Natural killer cell treated with Interleukin-12 subunit alpha and Interleukin-12 subunit beta and Interleukin-15 and Interleukin-18, amount 100 ng/mL, for 72 hours (primary cell): ENCODE data around the gene SH3D19. TPM values are rescaled to one million over a fixed set of nuclear protein-coding genes. Genes with fewer than 3 reads are reported as not detected.
"Not testable (repeated sequence)": the region's sequence is repeated elsewhere in the genome, so short reads cannot be mapped to it uniquely, and the experiment has no call there.

ENCODE experiments used
- ATAC-seq, 2 donors: fragments of 150-1000 bp; cut with Tn5 transposase in 1 of 2; sonication (Bioruptor Pico), chemical (Tn5 transposase) in 1 of 2; 2 replicates each; pipeline ENCODE4 v1.10.0; 2021
- DNase-seq: peaks from one replicate; pipeline ENCODE4 v3.0.0; 2022; ENCODE audit warnings: low spot score
- H3K27ac Mint-ChIP-seq, 2 donors: 1 replicate in 1 of 2; 2 replicates in 1 of 2; pipeline ENCODE4 v1.8.0; 2022; ENCODE audit warnings: mixed read lengths in 2 of 2, mild to moderate bottlenecking in 1 of 2, moderate library complexity in 1 of 2
- H3K27me3 Mint-ChIP-seq, 2 donors: 1 replicate in 1 of 2; 2 replicates in 1 of 2; pipeline ENCODE4 v1.8.0; 2022; ENCODE audit warnings: mixed read lengths in 2 of 2
- H3K36me3 Mint-ChIP-seq: one replicate; pipeline ENCODE4 v1.8.0; 2022; ENCODE audit warnings: mixed read lengths
- H3K4me1 Mint-ChIP-seq, 2 donors: 1 replicate in 1 of 2; 2 replicates in 1 of 2; pipeline ENCODE4 v1.8.0; 2022; ENCODE audit warnings: low read depth in 2 of 2, mixed read lengths in 2 of 2, mild to moderate bottlenecking in 1 of 2
- H3K4me3 Mint-ChIP-seq: one replicate; pipeline ENCODE4 v1.8.0; 2022; ENCODE audit warnings: mixed read lengths
- H3K9me3 Mint-ChIP-seq: 2 replicates; pipeline ENCODE4 v1.8.0; 2022; ENCODE audit warnings: mixed read lengths
- total RNA-seq, 2 donors: library from RNA; stranded (reverse); gene quantifications; one replicate each; pipeline ENCODE4 v1.2.3, GENCODE V29; 2022

SH3D19 gene
- total RNA-seq, 2 donors from 2014 or later = not detected

DNA sequence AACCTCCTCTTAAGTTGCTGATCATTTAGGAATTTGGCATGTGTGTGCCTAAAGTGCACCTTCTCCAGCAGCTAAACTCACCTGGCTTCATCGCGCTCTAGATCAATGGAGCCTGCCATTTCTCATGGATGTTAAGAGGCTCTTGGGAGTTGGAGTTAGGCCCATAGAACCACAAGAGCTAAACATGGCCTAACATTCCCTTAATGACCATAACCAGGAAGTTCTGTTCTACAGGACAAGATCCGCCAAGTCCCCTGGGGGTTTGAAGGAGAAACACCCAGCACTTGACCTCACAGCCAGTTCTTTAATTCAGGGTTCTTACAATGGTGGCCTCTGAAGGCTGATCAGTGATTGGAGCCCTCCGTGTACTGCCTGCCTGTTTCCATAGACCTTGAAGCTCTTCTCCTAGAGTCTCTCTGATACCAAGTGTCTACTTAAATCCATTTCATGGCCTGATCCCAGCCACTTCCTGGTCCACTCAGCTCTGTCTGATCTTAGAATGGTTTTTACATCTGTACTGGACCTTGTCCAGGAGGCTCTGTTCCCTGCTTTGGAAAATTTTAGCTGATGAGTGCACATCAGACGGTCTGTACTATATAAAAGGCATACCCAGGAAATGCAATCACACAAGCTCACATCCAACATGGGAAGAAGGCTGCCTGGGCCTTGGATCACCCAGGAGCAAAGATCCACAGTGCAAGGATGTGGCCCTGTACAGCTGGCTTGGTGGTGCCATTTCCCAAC, 180.9 kb downstream of the SH3D19 start:
- Mint-ChIP-seq H3K27me3 (peaks cover 0 to 7% of the 10 kb centered on the region in 2 donors), H3K4me1 (no peaks in the 10 kb centered on the region), H3K27ac (no peak overlapping the region), H3K4me3 (no peak overlapping the region), H3K9me3 (no peaks in the 10 kb centered on the region), H3K36me3 (no peaks in the 10 kb centered on the region)
- ATAC-seq (peak in 1 of 2 donors; percentile 40), DNase-seq (no peak)

DNA sequence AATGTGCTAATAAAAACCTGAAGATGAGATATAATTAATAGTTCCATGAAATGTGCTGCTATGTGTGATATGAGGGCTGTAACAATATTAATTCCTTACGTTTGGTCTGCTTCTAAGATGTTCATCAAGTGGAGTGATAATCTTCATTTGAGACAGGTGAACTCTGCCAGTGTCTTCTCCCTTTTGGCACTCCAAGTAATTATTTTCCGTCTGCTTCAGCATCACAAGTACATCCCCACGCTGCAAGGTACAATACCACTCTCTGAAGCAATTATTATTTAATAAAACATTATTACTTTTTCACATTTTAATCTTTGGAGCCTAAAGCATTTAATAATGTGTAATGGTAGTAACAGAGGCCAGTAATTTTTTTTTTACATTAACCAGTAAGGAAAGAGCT, 181.6 kb downstream of the SH3D19 start:
- Mint-ChIP-seq H3K27ac (no peak overlapping the region), H3K4me1 (no peaks in the 10 kb centered on the region), H3K4me3 (no peak overlapping the region), H3K27me3 (peaks cover 0 to 7% of the 10 kb centered on the region in 2 donors), H3K9me3 (no peaks in the 10 kb centered on the region), H3K36me3 (no peaks in the 10 kb centered on the region)
- ATAC-seq = no peak
- DNase-seq = no peak

DNA sequence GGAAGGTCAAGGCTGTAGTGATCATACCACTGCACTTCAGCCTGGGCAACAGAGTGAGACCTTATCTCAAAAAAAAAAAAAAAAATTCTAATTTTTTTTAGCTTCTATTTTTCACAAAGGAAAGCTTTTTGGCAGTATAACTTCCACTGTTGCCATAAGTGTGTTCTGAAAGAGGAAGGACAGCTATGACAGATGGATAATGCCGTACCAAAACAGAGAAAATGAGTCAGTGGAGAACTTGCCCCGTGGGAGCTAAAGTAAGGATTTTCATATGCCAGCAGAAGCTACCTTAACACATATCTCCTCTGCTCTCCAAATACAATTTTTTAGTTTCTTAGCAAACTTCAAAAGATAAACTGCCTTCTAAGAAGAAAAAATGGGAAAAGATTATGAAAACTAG, 182.2 kb downstream of the SH3D19 start:
- no peak for ATAC-seq

DNA sequence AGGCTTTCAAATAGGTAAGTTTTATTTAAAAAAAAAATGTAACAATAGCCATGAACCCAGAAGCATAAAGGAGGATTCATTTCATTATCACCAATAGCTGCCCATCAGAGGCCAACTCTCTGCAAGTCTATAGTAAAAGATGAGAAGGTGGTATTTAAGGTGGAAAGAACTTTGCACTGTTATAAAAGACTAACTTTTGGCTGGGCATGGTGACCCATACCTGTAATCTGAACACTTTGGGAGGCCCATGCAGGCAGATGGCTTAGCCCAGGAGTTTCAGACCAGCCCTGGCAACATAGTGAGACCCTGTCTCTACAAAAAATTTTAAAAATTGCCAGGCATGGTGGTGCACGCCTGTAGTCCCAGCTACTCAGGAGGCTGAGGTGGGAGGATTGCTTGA, 182.6 kb downstream of the SH3D19 start:
- no peak for DNase-seq
- H3K27me3 Mint-ChIP-seq = peaks cover 0 to 7% of the 10 kb centered on the region in 2 donors
- no peaks in the 10 kb centered on the region for H3K9me3 Mint-ChIP-seq
- ATAC-seq = no peak
- no peaks in the 10 kb centered on the region for H3K36me3 Mint-ChIP-seq
- H3K4me1 Mint-ChIP-seq = no peaks in the 10 kb centered on the region
- H3K4me3 Mint-ChIP-seq = no peak overlapping the region
- no peak overlapping the region for H3K27ac Mint-ChIP-seq

More for the DNA sequence above, 182.2 kb downstream of the SH3D19 start:
- H3K9me3 Mint-ChIP-seq = no peaks in the 10 kb centered on the region
- H3K27me3 Mint-ChIP-seq = peaks cover 0 to 7% of the 10 kb centered on the region in 2 donors
- no peaks in the 10 kb centered on the region for H3K4me1 Mint-ChIP-seq
- H3K27ac Mint-ChIP-seq = no peak overlapping the region
- no peaks in the 10 kb centered on the region for H3K36me3 Mint-ChIP-seq
- H3K4me3 Mint-ChIP-seq = no peak overlapping the region
- no peak for DNase-seq

DNA sequence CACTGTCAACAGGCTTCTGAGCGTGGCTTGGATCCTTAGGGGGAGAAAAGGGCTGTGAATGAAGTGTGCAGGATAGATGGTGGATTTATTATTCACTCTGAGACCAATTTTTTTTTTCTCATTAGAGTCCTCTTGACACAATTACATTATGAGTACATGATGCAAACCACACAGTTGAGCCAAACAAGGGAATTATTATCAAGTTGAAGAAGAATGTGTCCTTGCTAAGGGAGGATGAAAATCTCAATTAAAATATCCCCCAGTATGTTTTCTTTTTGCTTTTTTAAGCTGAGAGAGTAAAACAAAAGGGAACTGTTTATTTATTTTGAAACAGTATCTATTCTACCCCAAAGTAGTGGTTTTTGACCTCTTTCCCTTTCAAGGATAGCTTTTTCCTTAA, 185.6 kb downstream of the SH3D19 start:
- no peak overlapping the region for H3K27ac Mint-ChIP-seq
- H3K36me3 Mint-ChIP-seq = no peaks in the 10 kb centered on the region
- H3K4me1 Mint-ChIP-seq = no peaks in the 10 kb centered on the region
- no peak overlapping the region for H3K4me3 Mint-ChIP-seq
- no peaks in the 10 kb centered on the region for H3K27me3 Mint-ChIP-seq
- ATAC-seq = no peak
- H3K9me3 Mint-ChIP-seq = no peaks in the 10 kb centered on the region
- no peak for DNase-seq

DNA sequence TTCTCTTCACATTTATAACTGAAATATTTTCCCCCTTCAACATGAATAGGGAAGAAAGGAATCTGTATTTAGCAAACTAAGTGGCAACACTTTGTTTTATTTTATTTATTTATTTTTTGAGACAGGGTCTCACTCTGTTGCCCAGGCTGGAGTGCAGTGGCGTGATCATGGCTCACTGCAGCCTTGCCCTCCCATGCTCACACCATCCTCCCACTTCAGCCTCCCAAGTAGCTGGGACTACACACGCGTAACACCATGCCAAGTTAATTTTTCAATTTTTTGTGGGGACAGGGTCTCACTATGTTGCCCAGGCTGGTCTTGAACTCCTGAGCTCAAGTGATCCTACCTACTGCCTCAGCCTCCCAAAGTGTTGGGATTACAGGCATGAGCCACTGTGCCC, 189.4 kb downstream of the SH3D19 start:
- not testable (repeated sequence) for H3K9me3 Mint-ChIP-seq, H3K27me3 Mint-ChIP-seq, H3K4me3 Mint-ChIP-seq, H3K4me1 Mint-ChIP-seq, H3K27ac Mint-ChIP-seq, H3K36me3 Mint-ChIP-seq, DNase-seq, ATAC-seq

DNA sequence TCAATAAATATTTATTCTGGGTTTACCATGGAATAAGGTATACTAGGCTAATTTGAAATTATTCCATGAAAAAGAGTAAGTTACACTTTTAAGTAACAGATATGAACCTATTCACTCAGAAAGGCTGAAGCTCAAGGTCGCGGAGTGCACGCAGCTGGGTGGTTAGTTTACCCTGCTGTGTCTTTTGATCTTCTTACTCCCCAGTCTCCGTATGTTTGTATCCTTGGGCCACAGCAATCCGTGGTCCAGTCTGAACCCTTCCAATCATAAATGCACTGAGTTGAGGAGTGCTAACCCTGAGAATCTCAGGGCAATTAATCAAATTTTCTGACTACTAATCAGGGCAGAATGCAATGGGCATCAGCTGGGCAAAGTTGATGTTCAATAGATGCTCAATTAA, 192.1 kb downstream of the SH3D19 start:
- Mint-ChIP-seq H3K27ac (no peak overlapping the region), H3K9me3 (no peaks in the 10 kb centered on the region), H3K4me3 (no peak overlapping the region), H3K36me3 (no peaks in the 10 kb centered on the region), H3K27me3 (peaks cover 2 to 7% of the 10 kb centered on the region in 2 donors), H3K4me1 (no peaks in the 10 kb centered on the region)
- ATAC-seq (no peak), DNase-seq (no peak)

DNA sequence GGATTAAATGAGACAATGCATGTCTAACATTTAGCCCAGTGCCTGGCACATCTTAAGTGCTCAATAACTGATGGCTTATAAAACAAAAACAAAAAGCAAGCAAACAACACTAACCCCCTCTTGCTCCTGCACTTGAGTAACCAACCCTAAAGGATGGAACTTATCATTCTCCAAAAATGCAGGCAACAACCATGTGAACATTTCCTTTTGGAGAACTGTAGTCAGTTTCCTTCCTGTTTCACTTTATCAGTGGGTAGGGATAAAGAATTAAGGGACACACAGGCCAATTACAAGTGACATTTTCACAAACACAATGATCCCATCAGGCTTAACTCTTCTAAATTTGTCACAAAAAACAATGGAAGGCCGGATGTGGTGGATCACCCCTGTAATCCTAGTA, 195.6 kb downstream of the SH3D19 start:
- no peaks in the 10 kb centered on the region for H3K9me3 Mint-ChIP-seq
- no peak overlapping the region for H3K4me3 Mint-ChIP-seq
- no peaks in the 10 kb centered on the region for H3K36me3 Mint-ChIP-seq
- ATAC-seq (no peak), DNase-seq (no peak)
- no peaks in the 10 kb centered on the region for H3K4me1 Mint-ChIP-seq
- no peak overlapping the region for H3K27ac Mint-ChIP-seq
- H3K27me3 Mint-ChIP-seq = peaks cover 2 to 7% of the 10 kb centered on the region in 2 donors

DNA sequence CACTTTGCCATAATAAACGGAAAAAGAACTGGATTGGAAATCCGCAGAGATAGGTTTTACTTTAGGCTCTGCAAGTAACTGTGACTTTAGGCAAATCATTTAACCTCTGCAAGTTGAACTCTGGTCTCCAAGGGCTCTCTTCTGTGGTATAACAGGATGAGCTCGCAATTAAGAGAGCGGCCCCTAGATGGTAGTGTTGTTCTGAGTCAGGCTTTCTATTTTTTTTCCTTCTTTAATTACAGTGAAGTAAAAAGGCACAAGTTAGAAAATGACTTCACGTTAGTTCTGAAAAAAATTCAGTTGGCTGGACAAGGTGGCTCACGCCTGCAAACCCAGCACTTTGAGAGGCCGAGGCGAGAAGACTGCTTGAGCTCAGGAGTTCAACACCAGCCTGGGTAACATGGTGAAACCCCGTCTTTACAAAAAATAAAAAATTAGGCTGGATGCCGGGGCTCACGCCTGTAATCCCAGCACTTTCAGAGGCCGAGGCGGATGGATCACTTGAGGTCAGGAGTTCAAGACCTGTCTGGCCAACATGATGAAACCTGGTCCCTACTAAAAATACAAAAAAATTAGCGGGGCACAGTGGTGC, 207.9 kb downstream of the SH3D19 start:
- no peaks in the 10 kb centered on the region for H3K27me3 Mint-ChIP-seq
- DNase-seq (no peak), ATAC-seq (peak; percentile 57 to 72)
- H3K9me3 Mint-ChIP-seq = no peaks in the 10 kb centered on the region
- H3K27ac Mint-ChIP-seq = no peak overlapping the region
- H3K36me3 Mint-ChIP-seq = no peaks in the 10 kb centered on the region
- no peak overlapping the region for H3K4me3 Mint-ChIP-seq
- H3K4me1 Mint-ChIP-seq = peaks cover 3 to 4% of the 10 kb centered on the region in 2 donors

DNA sequence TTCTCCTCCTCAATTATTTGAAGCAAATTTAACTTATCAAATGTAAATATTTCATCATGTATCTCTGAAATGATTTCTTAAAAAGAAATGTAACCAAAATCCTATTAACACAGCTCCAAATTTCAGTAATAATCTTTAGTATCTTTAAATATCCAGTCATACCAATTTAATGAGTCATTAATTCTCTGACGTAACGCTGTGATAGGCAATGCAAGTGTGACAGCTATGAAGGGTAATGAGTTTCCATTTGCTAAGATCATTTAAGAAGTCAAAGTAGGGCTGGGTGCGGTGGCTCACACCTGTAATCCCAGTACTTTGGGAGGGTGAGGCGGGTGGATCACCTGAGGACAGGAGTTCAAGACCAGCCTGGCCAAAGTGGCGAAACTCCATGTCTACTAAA, 210.4 kb downstream of the SH3D19 start:
- H3K27me3 Mint-ChIP-seq = no peaks in the 10 kb centered on the region
- DNase-seq (no peak), ATAC-seq (no peak)
- H3K27ac Mint-ChIP-seq = no peak overlapping the region
- H3K4me1 Mint-ChIP-seq = no peaks in the 10 kb centered on the region
- H3K9me3 Mint-ChIP-seq = no peaks in the 10 kb centered on the region
- no peak overlapping the region for H3K4me3 Mint-ChIP-seq
- H3K36me3 Mint-ChIP-seq = no peaks in the 10 kb centered on the region

DNA sequence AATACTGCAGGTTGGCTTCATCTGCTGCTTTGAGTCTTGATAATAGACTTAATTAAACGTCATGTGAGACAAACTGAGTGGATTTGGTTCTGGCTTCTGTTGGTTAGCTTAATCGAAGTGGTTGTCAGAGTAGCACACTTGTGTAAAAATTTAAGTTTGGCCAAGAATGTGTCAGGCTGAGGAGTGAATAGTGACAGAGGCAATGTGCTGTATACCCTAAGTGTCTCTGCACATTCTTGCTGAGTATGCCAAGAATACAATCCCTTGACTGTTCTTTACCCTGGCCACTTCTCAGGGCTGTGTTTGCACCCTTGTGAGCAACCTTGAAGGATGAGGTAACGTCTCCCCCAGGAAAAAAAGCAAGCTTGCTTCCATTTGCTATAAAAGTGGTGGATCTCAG, 211.1 kb downstream of the SH3D19 start:
- Mint-ChIP-seq H3K9me3 (no peaks in the 10 kb centered on the region), H3K4me1 (no peaks in the 10 kb centered on the region), H3K36me3 (no peaks in the 10 kb centered on the region), H3K4me3 (no peak overlapping the region), H3K27me3 (no peaks in the 10 kb centered on the region), H3K27ac (no peak overlapping the region)
- ATAC-seq (no peak), DNase-seq (no peak)

DNA sequence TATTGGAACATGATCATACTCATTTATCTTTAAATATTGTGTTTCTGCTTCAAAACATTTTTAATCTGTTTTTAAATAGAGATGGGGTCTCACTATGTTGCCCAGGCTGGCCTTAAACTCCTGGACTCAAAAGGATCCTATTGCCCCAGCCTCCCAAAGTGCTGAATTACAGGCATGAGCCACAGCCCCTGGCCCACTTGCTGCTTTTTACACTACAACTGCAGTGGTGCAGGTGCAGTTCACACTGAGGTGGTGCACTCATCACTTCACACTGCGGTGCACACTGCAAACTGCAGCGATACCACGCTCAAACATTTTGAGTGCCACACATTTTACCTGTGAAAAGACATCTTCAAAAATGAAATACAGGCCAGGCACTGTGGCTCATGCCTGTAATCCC, 215.2 kb downstream of the SH3D19 start:
- no peaks in the 10 kb centered on the region for H3K9me3 Mint-ChIP-seq
- no peak for DNase-seq
- no peaks in the 10 kb centered on the region for H3K27me3 Mint-ChIP-seq
- peaks cover 11% of the 10 kb centered on the region for H3K36me3 Mint-ChIP-seq
- no peak overlapping the region for H3K27ac Mint-ChIP-seq
- H3K4me1 Mint-ChIP-seq = peaks cover 0 to 8% of the 10 kb centered on the region in 2 donors
- ATAC-seq = no peak
- H3K4me3 Mint-ChIP-seq = no peak overlapping the region

DNA sequence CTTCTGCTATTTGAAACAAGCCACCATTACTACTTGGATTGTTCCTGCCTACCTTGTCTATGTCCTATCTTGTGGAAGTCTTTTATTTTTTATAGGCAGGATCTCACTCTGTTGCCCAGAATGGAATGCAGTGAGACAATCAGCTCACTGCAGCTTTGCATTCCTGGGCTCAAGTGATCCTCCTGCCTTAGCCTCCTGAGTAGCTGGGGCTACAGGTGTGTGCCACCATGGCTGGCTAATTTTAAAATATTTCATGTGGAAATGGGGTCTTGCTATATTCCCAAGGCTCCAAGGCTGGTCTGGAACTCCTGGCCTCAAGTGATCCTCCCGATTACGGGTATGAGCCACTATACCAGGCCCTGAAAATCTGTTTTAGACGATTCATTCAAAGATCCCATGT, 218.3 kb downstream of the SH3D19 start:
- peak overlapping the region in 1 of 2 donors; percentile 61 for H3K27ac Mint-ChIP-seq
- H3K36me3 Mint-ChIP-seq = peaks cover 27% of the 10 kb centered on the region
- no peak overlapping the region for H3K4me3 Mint-ChIP-seq
- peaks cover 4 to 20% of the 10 kb centered on the region in 2 donors for H3K4me1 Mint-ChIP-seq
- no peaks in the 10 kb centered on the region for H3K9me3 Mint-ChIP-seq
- DNase-seq = no peak
- H3K27me3 Mint-ChIP-seq = no peaks in the 10 kb centered on the region
- ATAC-seq = no peak

DNA sequence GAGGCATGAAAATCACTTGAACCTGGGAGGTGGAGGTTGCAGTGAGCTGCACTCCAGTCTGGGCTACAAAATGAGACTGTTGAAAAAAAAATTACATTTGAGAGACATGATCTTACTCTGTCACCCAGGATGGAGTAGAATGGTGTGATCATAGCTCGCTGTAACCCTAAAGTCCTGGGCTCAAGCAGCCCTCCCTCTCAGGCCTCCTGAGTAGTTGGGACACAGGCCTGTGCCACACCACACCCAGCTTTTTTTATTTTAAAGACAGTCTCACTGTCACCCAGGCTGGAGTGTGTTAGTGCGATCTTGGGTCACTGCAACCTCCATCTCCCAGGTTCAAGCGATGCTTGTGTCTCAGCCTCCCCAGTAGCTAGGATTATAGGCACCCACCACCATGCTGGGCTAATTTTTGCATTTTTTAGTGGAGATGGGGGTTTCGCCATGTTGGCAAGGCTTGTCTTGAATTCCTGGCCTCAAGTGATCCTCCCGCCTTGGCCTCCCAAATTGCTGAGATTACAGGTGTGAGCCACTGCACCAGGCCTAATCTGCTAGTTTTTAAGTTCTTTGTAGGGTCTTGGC, 219.9 kb downstream of the SH3D19 start:
- Mint-ChIP-seq H3K36me3 (peaks cover 39% of the 10 kb centered on the region), H3K27me3 (no peaks in the 10 kb centered on the region), H3K4me1 (peaks cover 15 to 30% of the 10 kb centered on the region in 2 donors), H3K9me3 (no peaks in the 10 kb centered on the region), H3K27ac (no peak overlapping the region), H3K4me3 (no peak overlapping the region)
- DNase-seq (no peak), ATAC-seq (no peak)
